ENCODE measurements around the gene DNAJA1.
"Not testable (repeated sequence)": the region's sequence is repeated elsewhere in the genome, so short reads cannot be mapped to it uniquely, and the experiment has no call there.

The DNAJA1 gene

GRCh38 chr9:33082128-33082527 lies 57.1 kb downstream of the DNAJA1 start:
- DNase-seq (ENCODE audit: low spot score), result no peak

GRCh38 chr9:33082538-33083326 lies 57.7 kb downstream of the DNAJA1 start:
- no peak for DNase-seq (ENCODE audit: low spot score)

GRCh38 chr9:33085672-33086071 lies 60.6 kb downstream of the DNAJA1 start:
- not testable (repeated sequence) for DNase-seq (ENCODE audit: low spot score)
